Body of pancreas (tissue), 4 donors: ENCODE data around the gene TAF8. TPM values are rescaled to one million over a fixed set of nuclear protein-coding genes. Genes with fewer than 3 reads are reported as not detected.

ENCODE experiments used
- ATAC-seq: fragments of 150-250 bp; one replicate; pipeline ENCODE4 v1.9.1; 2016
- DNase-seq, 4 donors: peaks; one replicate each; pipeline ENCODE4 v3.0.0-alpha.2; 2019
- H3K27ac ChIP-seq, 4 donors: fragments of 200-600 bp; sonication (generic); 1 replicate in 3 of 4; 2 replicates in 1 of 4; pipeline versions ENCODE4 v1.5.1 to v1.6.1; 2016 to 2019; ENCODE audit warnings: mild to moderate bottlenecking in 1 of 4, mixed read lengths in 1 of 4, moderate library complexity in 1 of 4
- H3K27me3 ChIP-seq, 2 donors: fragments of 200-600 bp; sonication (generic); one replicate each; pipeline ENCODE4 v1.6.0; 2016; ENCODE audit warnings: mild to moderate bottlenecking in 1 of 2
- H3K36me3 ChIP-seq, 2 donors: fragments of 200-600 bp; sonication (generic); replicated peaks in 1 of 2; 2 replicates each; pipeline ENCODE4 v1.5.1; 2016; ENCODE audit warnings: low read depth in 2 of 2; ENCODE audit not compliant: insufficient read depth in 1 of 2
- H3K4me1 ChIP-seq: fragments of 200-600 bp; sonication (generic); one replicate; pipeline ENCODE4 v1.6.0; 2016
- H3K4me3 ChIP-seq, 2 donors: fragments of 200-600 bp; sonication (generic); 1 replicate in 1 of 2; 2 replicates in 1 of 2; pipeline ENCODE4 v1.5.1; 2016 to 2019
- H3K9me3 ChIP-seq, 3 donors: fragments of 200-600 bp; sonication (generic); 1 replicate in 2 of 3; 2 replicates in 1 of 3; pipeline ENCODE4 v1.5.1; 2016
- CTCF ChIP-seq, 7 experiments: fragments of 450-650 bp in 4 of 7; fragments of 200-600 bp in 3 of 7; sonication (generic) in 3 of 7; IDR thresholded peaks; one replicate each; pipeline ENCODE4 v1.5.1; 2016 to 2019; ENCODE audit warnings: antibody characterized with exemption in 7 of 7
- POLR2A ChIP-seq, 3 donors: fragments of 450-650 bp; IDR thresholded peaks; one replicate each; pipeline ENCODE4 v1.6.1; 2016; ENCODE audit warnings: antibody characterized with exemption in 3 of 3, mild to moderate bottlenecking in 2 of 3
- WGBS, 2 donors: methylation state at CpG; one replicate each; pipeline ENCODE4 v1.1.5; 2017; 5-methylcytosine and 5-hydroxymethylcytosine counted together
- intact Hi-C: fragments of 100-400 bp; cut with DNase I; formaldehyde crosslinking; loops from one replicate; pipeline ENCODE4 v1.15.1; 2023
- total RNA-seq, 2 donors: library from RNA; depleted of rRNA; stranded (reverse); fragments of >200 nt; gene quantifications; one replicate each; pipeline ENCODE4 v1.1.0, GENCODE V29; 2016

The TAF8 gene
- total RNA-seq, 2 donors from 2014 or later: 7.6 to 18.2 TPM

- Histone ChIP-seq H3K4me1 (peaks cover 10% of the 10 kb centered on the region), H3K27me3 (no peaks in the 10 kb centered on the region), H3K9me3 (no peaks in the 10 kb centered on the region), H3K36me3 (peaks cover 4 to 6% of the 10 kb centered on the region in 2 donors), H3K27ac (no peak overlapping the region), H3K4me3 (no peak overlapping the region)
- DNase-seq (no peak), ATAC-seq (no peak)
- TF ChIP-seq CTCF (IDR thresholded peaks at IDR 0.05) (no peak), POLR2A (IDR thresholded peaks at IDR 0.05) (no peak)
- 80 to 81% methylated on average over 10 to 11 of the region's 11 CpGs for WGBS, 2 donors
- intact Hi-C loops: no loop called here
Measured at GRCh38 chr6:42123379-42124103, 73.2 kb downstream of the TAF8 start.

- TF ChIP-seq CTCF (IDR thresholded peaks at IDR 0.05) (no peak), POLR2A (IDR thresholded peaks at IDR 0.05) (no peak)
- ATAC-seq (no peak), DNase-seq (no peak)
- H3K9me3 ChIP-seq: no peaks in the 10 kb centered on the region
- H3K4me3 ChIP-seq: no peak overlapping the region
- peaks cover 4 to 7% of the 10 kb centered on the region in 2 donors for H3K36me3 ChIP-seq
- no peak overlapping the region for H3K27ac ChIP-seq
- intact Hi-C loops: no loop called here
- no peaks in the 10 kb centered on the region for H3K27me3 ChIP-seq
- peaks cover 2% of the 10 kb centered on the region for H3K4me1 ChIP-seq
- WGBS, 2 donors: 79 to 84% methylated on average over 2 to 8 of the region's 9 CpGs
Measured at GRCh38 chr6:42124223-42124836, 74.0 kb downstream of the TAF8 start.

- WGBS, 2 donors: 83 to 93% methylated on average over 9 to 14 of the region's 14 CpGs
- ATAC-seq: no peak
- H3K4me3 ChIP-seq: no peak overlapping the region
- no peak overlapping the region for H3K27ac ChIP-seq
- intact Hi-C loops: no loop called here
- no peaks in the 10 kb centered on the region for H3K27me3 ChIP-seq
- H3K4me1 ChIP-seq: no peaks in the 10 kb centered on the region
- DNase-seq: no peak
- no peak for TF ChIP-seq POLR2A (IDR thresholded peaks at IDR 0.05)
- no peak for TF ChIP-seq CTCF (IDR thresholded peaks at IDR 0.05)
- H3K9me3 ChIP-seq: no peaks in the 10 kb centered on the region
- H3K36me3 ChIP-seq: peaks cover 4 to 7% of the 10 kb centered on the region in 2 donors
Measured at GRCh38 chr6:42125231-42125630, 74.9 kb downstream of the TAF8 start.

- intact Hi-C loops: no loop called here
- Histone ChIP-seq H3K4me1 (no peaks in the 10 kb centered on the region), H3K4me3 (no peak overlapping the region), H3K36me3 (peaks cover 4 to 7% of the 10 kb centered on the region in 2 donors), H3K27ac (no peak overlapping the region), H3K9me3 (no peaks in the 10 kb centered on the region), H3K27me3 (no peaks in the 10 kb centered on the region)
- TF ChIP-seq POLR2A (IDR thresholded peaks at IDR 0.05): no peak
- no peak for TF ChIP-seq CTCF (IDR thresholded peaks at IDR 0.05)
- DNase-seq: no peak
- ATAC-seq: no peak
- WGBS, 2 donors: 62 to 83% methylated on average over 3 of the region's 3 CpGs
Measured at GRCh38 chr6:42125663-42126062, 75.3 kb downstream of the TAF8 start.
